ENCODE results near the gene TMC5. TPM values are rescaled to one million over a fixed set of nuclear protein-coding genes. Genes with fewer than 3 reads are reported as not detected.

TMC5 gene
- total RNA-seq, 1 donor = 0.10 TPM

DNA sequence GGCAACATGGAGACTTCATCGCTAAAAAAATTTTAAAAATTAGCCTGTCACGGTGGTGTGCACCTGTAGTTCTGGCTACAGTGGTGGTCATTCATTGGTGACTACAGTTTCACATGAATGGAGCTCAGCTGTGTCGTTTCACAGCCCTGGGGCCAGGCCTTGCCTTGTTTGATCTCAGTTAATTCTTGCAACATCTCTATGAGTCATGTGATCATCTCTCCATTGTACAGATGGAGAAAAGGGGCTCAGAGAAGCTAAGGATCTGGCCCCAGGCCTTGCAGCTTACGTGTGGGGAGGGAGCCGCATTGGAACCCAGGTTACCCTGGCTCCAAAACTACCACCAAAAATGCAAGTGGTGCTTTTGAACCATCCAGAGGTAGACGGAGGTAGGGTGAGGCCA lies 54.8 kb downstream of the TMC5 start:
- Histone ChIP-seq H3K4me1 (ENCODE audit: insufficient read depth, low read length) (no peaks in the 10 kb centered on the region), H3K27me3 (ENCODE audit: insufficient read depth, low read length) (no peaks in the 10 kb centered on the region), H3K4me3 (ENCODE audit: low read length) (no peak overlapping the region), H3K9me3 (ENCODE audit: low read depth, low read length) (no peaks in the 10 kb centered on the region)

DNA sequence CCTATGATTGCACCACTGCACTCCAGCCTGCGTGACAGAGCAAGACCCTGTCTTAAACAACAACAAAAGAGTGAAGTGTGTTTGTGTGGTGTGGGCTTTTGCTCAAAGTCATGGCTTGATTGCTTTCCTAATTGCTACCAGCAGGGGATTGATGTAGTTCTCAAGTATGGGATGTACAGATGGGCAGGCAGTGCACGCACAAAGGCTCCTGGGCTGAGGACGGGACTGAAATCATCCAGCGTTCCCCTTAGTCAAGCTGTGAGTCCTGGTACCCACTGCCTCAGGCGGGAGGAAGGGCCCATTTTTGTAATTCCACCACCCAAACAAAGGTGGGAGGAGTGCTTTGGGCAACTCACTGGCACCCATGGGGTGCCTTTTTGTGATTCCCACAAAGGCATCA lies 56.9 kb downstream of the TMC5 start:
- Histone ChIP-seq H3K9me3 (ENCODE audit: low read depth, low read length) (no peaks in the 10 kb centered on the region), H3K4me1 (ENCODE audit: insufficient read depth, low read length) (no peaks in the 10 kb centered on the region)

DNA sequence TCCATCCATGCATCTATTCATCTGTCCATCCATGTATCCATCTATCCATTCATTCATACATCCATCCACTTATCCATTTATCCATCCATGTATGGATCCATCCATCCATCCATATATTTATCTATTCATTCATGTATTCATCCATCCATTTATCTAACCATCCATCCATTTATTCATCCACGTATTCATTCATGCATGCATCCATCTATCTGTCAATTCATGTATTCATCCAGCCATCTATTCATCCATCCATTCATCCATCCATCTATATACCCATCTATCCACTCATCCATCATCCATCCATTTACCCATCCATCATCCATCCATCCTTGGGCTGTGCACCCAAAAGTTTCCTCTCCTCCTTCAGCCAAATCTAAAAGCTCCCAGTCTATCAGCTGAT lies 60.8 kb downstream of the TMC5 start:
- Histone ChIP-seq H3K4me1 (ENCODE audit: insufficient read depth, low read length) (no peaks in the 10 kb centered on the region), H3K9me3 (ENCODE audit: low read depth, low read length) (no peaks in the 10 kb centered on the region), H3K27me3 (ENCODE audit: insufficient read depth, low read length) (no peaks in the 10 kb centered on the region), H3K4me3 (ENCODE audit: low read length) (no peak overlapping the region)

More for the DNA sequence above, 56.9 kb downstream of the TMC5 start:
- H3K27me3 ChIP-seq (ENCODE audit: insufficient read depth, low read length) = no peaks in the 10 kb centered on the region
- H3K4me3 ChIP-seq (ENCODE audit: low read length) = no peak overlapping the region

DNA sequence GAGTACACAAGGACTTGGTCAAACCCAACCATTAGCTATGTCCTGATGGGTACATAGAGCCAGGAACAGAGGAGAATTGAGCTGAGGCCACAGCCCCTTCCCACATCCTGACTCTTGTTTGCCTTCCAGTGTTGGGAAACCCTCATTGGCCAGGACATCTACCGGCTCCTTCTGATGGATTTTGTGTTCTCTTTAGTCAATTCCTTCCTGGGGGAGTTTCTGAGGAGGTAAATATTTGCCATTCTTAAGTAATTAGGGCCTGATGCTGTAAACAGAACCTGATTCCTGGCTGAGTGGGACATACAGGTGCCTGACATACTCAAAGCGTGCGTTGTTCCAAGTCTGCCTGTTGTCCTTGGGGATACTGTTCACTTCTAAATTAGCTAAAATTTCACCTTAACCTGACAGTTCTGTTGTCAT lies 61.6 kb downstream of the TMC5 start:
- no peaks in the 10 kb centered on the region for H3K27me3 ChIP-seq (ENCODE audit: insufficient read depth, low read length)

DNA sequence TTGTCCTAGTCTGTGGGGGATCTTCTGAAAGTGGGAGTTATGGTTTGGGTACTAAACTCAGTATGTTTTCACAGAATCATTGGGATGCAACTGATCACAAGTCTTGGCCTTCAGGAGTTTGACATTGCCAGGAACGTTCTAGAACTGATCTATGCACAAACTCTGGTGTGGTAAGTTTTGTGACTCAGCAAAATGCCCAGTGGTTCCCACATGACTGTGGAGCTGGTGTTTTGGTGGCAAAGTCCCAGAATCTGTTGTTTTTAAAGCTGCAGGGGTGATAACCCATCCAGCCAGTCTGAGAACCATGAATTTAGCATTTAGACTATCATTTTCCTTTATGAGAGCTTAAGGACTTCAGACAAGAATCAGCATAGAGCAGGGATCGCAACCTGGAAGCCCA lies 63.6 kb downstream of the TMC5 start:
- H3K27me3 ChIP-seq (ENCODE audit: insufficient read depth, low read length) = no peaks in the 10 kb centered on the region
- H3K9me3 ChIP-seq (ENCODE audit: low read depth, low read length) = no peaks in the 10 kb centered on the region
- no peaks in the 10 kb centered on the region for H3K4me1 ChIP-seq (ENCODE audit: insufficient read depth, low read length)
- H3K4me3 ChIP-seq (ENCODE audit: low read length) = no peak overlapping the region

More for the DNA sequence above, 61.6 kb downstream of the TMC5 start:
- no peak overlapping the region for H3K4me3 ChIP-seq (ENCODE audit: low read length)
- H3K9me3 ChIP-seq (ENCODE audit: low read depth, low read length) = no peaks in the 10 kb centered on the region
- no peaks in the 10 kb centered on the region for H3K4me1 ChIP-seq (ENCODE audit: insufficient read depth, low read length)

DNA sequence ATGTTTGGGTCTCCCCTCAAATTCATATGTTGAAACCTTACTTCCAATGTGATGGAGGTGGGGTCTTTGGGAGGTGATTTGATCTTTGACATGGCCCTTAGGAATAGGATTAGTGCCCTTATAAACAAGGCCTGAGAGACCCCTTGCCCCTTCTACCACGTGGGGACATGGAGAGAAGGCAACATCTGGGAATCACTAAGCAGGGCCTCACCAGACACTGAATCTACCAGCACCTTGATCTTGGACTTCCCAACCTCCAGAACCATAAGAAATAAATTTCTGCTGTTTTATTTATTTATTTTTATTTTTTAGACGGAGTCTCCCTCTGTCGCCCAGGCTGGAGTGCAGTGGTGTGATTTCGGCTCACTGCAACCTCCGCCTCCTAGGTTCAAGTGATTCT lies 64.1 kb downstream of the TMC5 start:
- no peak overlapping the region for H3K4me3 ChIP-seq (ENCODE audit: low read length)
- no peaks in the 10 kb centered on the region for H3K9me3 ChIP-seq (ENCODE audit: low read depth, low read length)
- no peaks in the 10 kb centered on the region for H3K4me1 ChIP-seq (ENCODE audit: insufficient read depth, low read length)
- H3K27me3 ChIP-seq (ENCODE audit: insufficient read depth, low read length) = no peaks in the 10 kb centered on the region

DNA sequence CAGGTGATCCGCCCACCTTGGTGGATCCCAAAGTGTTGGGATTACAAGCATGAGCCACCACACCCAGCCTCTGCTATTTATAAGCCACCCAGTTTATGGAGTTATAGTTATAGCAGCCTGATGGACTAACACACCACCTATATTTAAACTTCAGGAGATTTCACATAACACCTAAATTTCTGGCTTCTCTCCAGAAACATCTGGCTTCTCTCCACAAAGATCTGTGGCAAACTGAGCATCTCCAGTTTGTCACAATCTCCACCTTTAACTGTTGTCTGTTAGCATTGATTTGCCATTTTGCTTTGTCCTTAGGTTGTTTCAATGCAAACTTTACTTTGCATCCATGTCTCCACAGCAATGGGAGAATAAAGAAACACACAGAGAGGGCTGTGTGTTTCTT lies 64.6 kb downstream of the TMC5 start:
- Histone ChIP-seq H3K27me3 (ENCODE audit: insufficient read depth, low read length) (no peaks in the 10 kb centered on the region), H3K4me1 (ENCODE audit: insufficient read depth, low read length) (no peaks in the 10 kb centered on the region), H3K9me3 (ENCODE audit: low read depth, low read length) (no peaks in the 10 kb centered on the region), H3K4me3 (ENCODE audit: low read length) (no peak overlapping the region)

DNA sequence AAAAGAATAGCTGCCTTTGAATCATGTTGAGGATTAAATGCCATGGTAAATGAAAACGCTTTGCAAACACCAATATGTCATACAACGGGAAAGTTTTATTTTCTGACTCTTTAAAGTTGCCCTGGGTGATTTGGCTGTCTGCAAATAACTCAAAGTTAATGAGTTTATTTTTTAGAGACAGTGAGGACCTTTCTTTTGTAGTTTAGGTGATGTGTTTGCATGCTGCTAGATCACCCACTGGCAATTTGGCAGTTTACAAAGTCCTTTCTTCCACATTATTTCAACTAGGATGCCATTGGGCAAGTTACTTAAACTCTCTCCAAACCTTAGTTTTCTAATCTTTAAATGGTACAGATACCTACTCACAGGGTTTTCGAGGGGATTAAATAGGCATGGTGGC lies 66.4 kb downstream of the TMC5 start:
- Histone ChIP-seq H3K4me3 (ENCODE audit: low read length) (no peak overlapping the region), H3K4me1 (ENCODE audit: insufficient read depth, low read length) (no peaks in the 10 kb centered on the region), H3K27me3 (ENCODE audit: insufficient read depth, low read length) (no peaks in the 10 kb centered on the region), H3K9me3 (ENCODE audit: low read depth, low read length) (no peaks in the 10 kb centered on the region)

DNA sequence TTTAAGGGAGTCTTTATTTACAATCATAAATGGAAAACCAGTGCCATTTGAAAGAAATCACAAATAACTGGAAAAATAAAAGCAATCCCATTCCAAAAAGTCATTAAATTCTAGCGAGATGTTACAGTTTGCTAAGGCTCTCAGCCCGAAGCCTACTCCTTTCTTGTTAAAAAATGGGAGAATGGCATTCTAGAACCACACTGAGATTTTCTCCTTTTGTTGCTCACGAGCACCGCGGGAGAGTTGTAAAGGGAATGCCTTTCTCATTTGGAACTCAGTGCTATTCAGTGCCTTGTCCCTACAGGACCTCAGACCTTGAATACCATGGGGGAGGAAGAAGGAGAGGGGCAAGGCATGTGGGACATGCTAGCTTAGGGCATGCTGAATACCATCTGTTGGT lies 67.9 kb downstream of the TMC5 start:
- H3K4me1 ChIP-seq (ENCODE audit: insufficient read depth, low read length) = no peaks in the 10 kb centered on the region
- H3K9me3 ChIP-seq (ENCODE audit: low read depth, low read length) = no peaks in the 10 kb centered on the region
- no peaks in the 10 kb centered on the region for H3K27me3 ChIP-seq (ENCODE audit: insufficient read depth, low read length)
- H3K4me3 ChIP-seq (ENCODE audit: low read length) = no peak overlapping the region

DNA sequence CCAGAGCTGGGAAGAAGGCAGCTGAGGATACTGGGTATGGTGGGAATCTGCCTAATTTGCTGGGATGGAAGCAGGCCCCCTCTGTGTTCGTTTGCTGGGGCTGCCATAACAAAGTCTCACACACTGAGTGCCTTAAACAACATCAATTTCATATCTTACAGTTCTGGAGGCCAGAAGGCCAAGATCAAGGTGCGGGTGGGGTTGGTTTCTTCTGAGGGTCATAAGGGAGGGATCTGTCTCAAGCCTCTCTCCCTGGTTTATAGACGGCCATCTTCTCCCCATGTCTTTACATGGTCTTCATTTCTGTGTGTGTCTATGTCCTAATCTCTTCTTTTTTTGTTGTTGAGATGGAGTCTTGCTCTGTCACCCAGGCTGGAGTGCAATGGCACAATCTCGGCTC lies 68.4 kb downstream of the TMC5 start:
- Histone ChIP-seq H3K9me3 (ENCODE audit: low read depth, low read length) (no peaks in the 10 kb centered on the region), H3K4me3 (ENCODE audit: low read length) (no peak overlapping the region), H3K4me1 (ENCODE audit: insufficient read depth, low read length) (no peaks in the 10 kb centered on the region), H3K27me3 (ENCODE audit: insufficient read depth, low read length) (no peaks in the 10 kb centered on the region)

DNA sequence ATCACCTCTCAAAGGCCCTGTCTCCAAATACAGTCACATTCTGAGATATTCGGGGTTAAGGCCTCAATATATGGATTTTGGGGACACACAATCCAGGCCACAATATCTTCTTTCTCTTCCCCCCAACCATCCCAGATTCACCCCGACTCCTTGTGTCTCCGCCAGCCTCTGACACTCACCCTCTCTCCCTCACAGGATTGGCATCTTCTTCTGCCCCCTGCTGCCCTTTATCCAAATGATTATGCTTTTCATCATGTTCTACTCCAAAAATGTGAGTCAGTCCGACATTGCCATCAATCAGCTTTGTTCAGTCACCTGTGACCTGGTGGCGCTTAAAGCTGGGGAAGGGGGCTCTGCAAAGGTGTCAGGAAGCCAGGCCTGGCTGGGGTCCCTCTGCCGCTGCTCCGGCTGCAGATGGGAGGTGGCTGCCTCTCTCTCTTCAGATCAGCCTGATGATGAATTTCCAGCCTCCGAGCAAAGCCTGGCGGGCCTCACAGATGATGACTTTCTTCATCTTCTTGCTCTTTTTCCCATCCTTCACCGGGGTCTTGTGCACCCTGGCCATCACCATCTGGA lies 69.2 kb downstream of the TMC5 start:
- no peaks in the 10 kb centered on the region for H3K27me3 ChIP-seq (ENCODE audit: insufficient read depth, low read length)
- no peaks in the 10 kb centered on the region for H3K4me1 ChIP-seq (ENCODE audit: insufficient read depth, low read length)
- no peak overlapping the region for H3K4me3 ChIP-seq (ENCODE audit: low read length)
- no peaks in the 10 kb centered on the region for H3K9me3 ChIP-seq (ENCODE audit: low read depth, low read length)

DNA sequence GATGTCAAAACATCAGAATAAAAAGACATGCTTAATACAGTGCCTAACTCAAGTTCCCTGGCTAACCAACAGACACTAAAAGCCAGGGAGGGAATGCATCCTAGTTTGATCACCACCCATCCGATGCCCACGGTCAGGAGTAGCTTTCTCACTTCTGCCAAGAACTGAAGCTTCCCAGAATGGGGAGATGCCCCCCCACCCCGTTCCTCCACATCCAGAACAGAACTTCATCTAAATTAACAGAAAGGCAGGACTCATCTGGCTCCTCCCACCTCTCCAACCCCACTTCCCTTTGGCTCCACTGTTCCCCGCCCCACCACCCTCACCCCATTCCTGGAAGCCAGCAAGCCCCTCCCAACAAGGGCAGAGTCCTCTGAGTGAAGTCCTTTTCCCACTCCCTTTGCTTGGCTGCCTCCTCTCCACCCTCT lies 70.5 kb downstream of the TMC5 start:
- H3K4me1 ChIP-seq (ENCODE audit: insufficient read depth, low read length) = peaks cover 4% of the 10 kb centered on the region
- no peak overlapping the region for H3K4me3 ChIP-seq (ENCODE audit: low read length)
- H3K9me3 ChIP-seq (ENCODE audit: low read depth, low read length) = no peaks in the 10 kb centered on the region
- no peaks in the 10 kb centered on the region for H3K27me3 ChIP-seq (ENCODE audit: insufficient read depth, low read length)

DNA sequence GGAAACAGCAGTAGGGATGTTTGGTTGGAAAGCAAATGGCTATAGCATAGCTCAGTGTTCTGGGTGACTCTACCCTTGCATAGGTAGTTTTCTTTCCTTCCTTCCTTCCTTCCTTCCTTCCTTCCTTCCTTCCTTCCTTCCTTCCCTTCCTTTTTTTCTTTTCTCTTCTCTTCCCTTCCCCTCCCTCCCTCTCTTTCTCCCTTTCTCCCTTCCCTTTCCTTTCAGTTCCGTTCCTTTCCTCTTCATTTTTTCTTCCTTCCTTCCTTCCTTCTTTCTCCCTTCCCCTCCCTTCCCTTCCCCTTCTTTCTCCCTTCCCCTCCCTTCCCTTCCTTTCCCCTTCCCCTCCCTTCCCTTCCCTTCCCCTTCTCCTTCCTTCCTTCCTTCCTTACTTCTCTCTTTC lies 72.9 kb downstream of the TMC5 start:
- H3K4me3 ChIP-seq (ENCODE audit: low read length) = no peak overlapping the region
- no peaks in the 10 kb centered on the region for H3K27me3 ChIP-seq (ENCODE audit: insufficient read depth, low read length)

DNA sequence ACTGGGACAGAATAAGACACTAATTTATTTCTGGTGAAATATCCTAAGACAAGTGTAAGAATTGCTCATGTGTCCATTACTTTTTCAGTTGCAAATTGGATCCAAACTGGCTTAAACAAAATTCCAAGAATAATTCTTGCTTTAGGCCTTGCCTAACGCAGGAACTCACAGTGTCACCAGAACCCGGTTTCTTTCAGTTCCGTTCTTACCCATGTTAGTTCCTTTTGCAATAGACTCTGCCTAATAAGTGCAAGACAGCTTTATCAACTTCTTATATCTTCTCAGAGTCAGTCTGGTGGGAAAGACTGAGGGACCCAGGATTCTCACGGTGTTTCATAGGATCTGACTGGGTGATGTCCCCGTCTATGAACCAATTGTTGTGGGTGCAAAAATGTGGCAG lies 79.5 kb downstream of the TMC5 start:
- Histone ChIP-seq H3K27me3 (ENCODE audit: insufficient read depth, low read length) (no peaks in the 10 kb centered on the region), H3K4me1 (ENCODE audit: insufficient read depth, low read length) (peaks cover 29% of the 10 kb centered on the region), H3K4me3 (ENCODE audit: low read length) (no peak overlapping the region), H3K9me3 (ENCODE audit: low read depth, low read length) (no peaks in the 10 kb centered on the region)

More for the DNA sequence above, 72.9 kb downstream of the TMC5 start:
- H3K9me3 ChIP-seq (ENCODE audit: low read depth, low read length) = no peaks in the 10 kb centered on the region
- peaks cover 15% of the 10 kb centered on the region for H3K4me1 ChIP-seq (ENCODE audit: insufficient read depth, low read length)

DNA sequence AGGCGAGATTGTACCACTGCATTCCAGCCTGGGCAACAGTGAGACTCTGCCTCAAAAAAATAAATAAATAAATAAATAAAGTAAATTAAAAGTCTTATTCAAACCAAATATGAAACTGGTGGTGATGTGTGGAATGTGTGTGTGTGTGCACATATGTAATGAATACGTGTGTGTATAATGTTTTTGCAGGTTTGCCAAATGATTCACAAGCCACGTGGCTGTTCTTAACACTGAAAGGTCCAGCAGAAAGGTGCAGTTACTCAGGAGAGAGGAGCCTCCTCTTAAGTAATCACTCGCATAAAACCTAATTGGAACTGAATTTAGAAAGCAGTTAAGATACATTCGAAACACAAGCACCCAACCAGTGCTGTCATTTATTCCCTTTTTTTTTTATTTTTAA lies 81.3 kb downstream of the TMC5 start:
- H3K9me3 ChIP-seq (ENCODE audit: low read depth, low read length) = no peaks in the 10 kb centered on the region
- H3K27me3 ChIP-seq (ENCODE audit: insufficient read depth, low read length) = no peaks in the 10 kb centered on the region
- H3K4me1 ChIP-seq (ENCODE audit: insufficient read depth, low read length) = peaks cover 18% of the 10 kb centered on the region
- H3K4me3 ChIP-seq (ENCODE audit: low read length) = no peak overlapping the region

DNA sequence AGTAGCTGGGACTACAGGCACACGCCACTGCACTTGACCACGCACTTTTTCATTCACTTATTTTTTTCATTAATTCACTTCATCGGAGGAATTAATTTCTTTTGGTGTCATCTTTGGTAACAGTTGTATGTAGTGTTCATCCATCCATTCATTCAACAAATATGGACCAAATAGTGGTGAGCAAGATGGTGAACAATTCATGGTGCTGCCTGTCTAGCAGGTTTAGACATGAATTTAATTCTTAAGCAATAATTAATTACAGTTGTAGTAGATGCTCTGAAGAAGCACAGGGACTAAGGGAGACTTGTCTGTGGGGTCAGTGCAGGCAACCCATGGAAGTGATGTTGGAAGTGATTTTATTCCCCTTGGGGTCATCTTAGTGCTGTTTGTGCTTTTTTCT lies 81.8 kb downstream of the TMC5 start:
- Histone ChIP-seq H3K27me3 (ENCODE audit: insufficient read depth, low read length) (no peaks in the 10 kb centered on the region), H3K4me1 (ENCODE audit: insufficient read depth, low read length) (peaks cover 15% of the 10 kb centered on the region), H3K9me3 (ENCODE audit: low read depth, low read length) (no peaks in the 10 kb centered on the region), H3K4me3 (ENCODE audit: low read length) (no peak overlapping the region)

Measured in mononuclear cell (primary cell).